HG03565 (cell line): ENCODE results near the gene ACE.

Source experiments
- ATAC-seq: cut with Tn5 transposase; IDR thresholded peaks from one replicate; pipeline ENCODE4 v1.9.1; 2021; ENCODE audit warnings: mild to moderate bottlenecking, moderate library complexity; ENCODE audit not compliant: unreplicated experiment

The ACE gene

DNA sequence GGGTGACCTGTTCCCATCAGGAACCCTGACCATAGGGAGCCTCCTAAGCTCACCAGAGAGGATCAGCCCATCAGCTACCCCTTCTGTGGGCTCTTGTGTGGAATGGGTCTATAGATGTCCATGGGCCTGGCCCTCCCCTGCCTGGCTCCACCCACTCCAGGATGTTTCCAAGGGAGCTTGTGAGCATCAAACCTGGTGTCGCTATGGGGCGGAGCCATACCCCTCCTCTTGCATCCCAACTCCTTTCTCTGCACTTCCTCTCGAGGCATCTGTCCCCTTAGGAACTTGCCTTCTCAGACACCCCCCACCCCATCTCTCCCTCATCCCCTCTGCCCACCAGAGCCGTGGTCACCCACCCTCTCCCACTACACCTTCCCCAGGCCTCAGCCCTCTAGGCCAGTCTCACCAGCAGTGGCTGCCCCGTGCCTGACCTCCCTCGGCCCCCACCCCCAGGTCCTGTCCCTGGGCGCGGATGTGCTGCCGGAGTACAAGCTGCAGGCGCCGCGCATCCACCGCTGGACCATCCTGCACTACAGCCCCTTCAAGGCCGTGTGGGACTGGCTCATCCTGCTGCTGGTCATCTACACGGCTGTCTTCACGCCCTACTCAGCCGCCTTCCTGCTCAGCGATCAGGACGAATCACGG is 56.7 kb downstream of the ACE start:
- no peak for ATAC-seq

GRCh38 chr17:63534078-63534570 is 57.3 kb downstream of the ACE start:
- no peak for ATAC-seq

- ATAC-seq = no peak
These were observed 58.1 kb downstream of the ACE start for GRCh38 chr17:63534816-63535455.

DNA sequence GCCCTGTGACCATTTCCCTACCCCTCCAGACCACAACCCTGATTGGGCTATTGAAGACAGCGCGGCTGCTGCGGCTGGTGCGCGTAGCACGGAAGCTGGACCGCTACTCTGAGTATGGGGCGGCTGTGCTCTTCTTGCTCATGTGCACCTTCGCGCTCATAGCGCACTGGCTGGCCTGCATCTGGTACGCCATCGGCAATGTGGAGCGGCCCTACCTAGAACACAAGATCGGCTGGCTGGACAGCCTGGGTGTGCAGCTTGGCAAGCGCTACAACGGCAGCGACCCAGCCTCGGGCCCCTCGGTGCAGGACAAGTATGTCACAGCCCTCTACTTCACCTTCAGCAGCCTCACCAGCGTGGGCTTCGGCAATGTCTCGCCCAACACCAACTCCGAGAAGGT is 58.8 kb downstream of the ACE start:
- ATAC-seq = no peak

GRCh38 chr17:63537001-63537400 is 60.1 kb downstream of the ACE start:
- no peak for ATAC-seq

DNA sequence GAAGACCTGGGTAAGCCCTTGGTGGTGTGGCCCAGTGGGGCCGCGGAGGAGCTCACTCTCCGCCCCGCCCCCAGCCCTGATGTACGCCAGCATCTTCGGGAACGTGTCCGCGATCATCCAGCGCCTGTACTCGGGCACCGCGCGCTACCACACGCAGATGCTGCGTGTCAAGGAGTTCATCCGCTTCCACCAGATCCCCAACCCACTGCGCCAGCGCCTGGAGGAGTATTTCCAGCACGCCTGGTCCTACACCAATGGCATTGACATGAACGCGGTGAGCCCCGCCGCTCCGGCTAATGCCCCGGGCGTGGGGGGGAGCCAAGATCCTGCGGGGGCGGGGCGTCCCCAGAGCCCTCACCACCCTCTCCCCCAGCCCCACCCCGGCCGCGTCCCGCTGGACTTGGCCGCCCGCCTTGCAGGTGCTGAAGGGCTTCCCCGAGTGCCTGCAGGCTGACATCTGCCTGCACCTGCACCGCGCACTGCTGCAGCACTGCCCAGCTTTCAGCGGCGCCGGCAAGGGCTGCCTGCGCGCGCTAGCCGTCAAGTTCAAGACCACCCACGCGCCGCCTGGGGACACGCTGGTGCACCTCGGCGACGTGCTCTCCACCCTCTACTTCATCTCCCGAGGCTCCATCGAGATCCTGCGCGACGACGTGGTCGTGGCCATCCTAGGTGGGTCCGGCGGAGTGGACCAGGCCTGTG is 61.3 kb downstream of the ACE start:
- no peak for ATAC-seq

DNA sequence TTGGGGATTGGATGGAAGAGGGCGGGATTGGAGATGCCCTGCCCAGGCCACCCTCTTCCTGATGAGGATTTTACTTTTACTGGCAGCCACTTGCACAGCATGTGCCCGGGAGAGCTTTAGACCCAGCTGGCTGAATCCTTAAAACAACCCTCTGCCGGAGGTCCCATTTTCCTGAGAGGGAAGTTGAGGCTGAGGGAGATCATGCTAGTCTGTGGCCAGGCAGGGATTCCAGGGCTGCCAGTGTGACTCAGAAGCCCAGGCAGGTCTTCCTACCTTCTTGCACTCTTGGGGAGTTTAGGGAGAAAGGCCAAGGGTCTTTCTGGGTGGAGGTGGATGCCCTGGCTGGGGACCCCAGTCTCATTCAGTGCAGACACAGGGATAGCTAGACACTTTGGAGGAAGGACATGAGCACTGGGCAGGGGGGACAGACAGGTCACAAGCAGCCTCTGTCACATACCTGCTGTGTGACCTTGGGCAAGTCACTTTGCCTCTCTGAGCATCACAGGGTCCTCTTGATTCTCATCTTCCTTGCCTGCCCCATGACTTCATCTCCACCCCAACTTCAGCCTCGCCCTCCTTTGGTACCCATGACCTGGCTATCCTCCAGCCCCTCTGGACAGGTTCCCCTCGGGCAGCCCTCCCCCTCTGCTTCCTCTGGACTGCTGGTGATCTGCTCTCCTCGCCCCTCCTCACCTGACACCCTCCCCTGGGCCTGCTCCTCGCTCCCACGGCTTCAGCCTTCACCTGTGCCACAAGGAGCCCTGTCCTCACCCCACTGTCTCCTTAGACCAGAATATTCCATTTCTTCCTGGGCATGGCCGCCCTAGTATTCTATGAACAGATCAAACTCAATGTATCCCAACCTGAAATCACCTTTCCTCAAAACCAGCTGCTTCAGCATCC is 62.1 kb downstream of the ACE start:
- no peak for ATAC-seq

DNA sequence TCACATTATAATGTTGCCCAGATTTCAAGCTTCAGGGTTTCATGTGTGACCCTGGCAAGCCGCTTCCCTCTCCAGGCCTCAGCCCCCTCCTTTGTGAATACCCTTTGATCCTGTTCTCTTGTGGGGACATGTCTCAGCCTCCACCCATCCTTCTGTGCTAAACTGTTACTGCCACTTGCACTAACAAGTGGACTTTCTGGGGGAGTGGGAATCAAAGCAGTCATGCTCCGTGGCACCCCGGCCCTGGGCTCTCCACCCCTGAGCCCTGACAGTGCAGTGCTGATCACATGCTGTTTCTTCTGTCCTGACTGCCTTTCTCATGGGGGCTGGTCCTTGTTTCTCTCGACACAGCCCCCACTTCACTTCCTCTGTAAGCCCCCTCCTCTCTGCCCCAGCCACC is 63.7 kb downstream of the ACE start:
- no peak for ATAC-seq

DNA sequence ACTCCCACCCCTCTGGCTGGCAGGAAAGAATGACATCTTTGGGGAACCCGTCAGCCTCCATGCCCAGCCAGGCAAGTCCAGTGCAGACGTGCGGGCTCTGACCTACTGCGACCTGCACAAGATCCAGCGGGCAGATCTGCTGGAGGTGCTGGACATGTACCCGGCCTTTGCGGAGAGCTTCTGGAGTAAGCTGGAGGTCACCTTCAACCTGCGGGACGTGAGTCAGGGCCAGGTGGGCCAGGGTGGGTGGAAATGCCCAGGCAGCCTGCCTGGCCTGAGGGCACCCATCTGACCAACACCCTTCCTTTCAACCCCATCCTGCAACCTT is 65.3 kb downstream of the ACE start:
- ATAC-seq = no peak

DNA sequence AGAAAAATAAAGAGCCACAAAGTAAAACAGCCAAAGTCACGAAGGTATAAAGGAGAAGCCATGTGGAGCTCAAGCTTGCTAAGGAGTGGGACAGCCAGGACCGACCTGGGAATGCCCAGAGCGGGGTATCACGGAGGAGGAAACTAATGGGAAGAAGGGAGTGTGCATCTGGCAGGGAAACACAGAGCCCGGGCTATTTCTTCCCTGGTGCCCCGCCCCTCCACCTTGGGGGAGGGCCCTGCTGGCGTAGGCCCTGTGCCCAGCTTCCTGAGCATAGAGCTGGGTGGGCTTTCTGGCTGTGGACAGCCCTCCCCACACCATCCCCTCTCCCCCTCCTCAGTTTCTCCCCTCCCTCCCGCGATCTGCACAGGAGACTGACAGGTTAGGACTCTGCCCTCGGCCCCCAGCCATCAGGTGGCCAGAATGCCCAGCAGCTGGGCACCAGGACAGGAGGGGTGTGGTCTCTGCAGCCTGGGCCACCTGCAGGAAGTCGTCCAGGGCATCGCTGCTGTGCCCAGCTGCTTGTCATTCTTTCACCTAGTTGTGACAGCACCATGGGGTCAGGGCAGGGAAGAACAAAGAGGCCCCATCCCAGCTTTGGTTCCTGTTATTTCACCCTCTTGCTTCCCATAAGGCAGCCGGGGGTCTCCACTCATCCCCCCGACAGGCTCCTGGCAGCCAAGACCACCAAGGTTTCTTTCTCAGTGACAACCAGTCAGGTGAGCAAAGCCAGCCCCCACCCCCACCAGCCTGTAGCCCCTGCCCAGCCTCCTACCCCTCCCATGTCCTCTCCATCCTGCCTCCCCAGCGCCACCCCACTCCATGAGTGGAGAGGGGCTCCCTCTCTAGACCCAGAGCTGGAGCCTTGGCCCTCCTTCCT is 66.3 kb downstream of the ACE start:
- ATAC-seq = no peak

DNA sequence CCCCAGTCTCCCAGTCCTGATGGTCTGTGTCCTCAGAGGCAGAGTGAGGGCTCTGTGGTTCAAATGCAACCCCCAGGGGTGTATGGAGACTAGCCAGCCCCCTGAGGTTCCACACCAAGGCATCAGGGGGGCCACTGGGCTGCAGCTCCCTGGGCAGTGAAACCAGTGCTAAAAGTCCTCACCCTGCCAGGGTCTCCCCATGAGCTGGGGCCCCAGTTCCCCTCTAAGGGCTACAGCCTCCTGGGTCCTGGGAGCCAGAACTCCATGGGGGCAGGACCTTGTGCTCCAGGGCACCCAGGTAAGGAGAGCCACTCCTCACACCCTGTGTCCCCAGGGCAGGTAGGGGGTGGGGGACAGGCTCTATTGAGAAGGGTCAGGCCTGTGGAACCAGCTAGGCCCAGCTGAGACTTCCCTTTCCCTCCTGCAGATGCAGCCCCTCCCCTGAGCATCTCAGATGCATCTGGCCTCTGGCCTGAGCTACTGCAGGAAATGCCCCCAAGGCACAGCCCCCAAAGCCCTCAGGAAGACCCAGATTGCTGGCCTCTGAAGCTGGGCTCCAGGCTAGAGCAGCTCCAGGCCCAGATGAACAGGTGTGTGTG is 67.1 kb downstream of the ACE start:
- no peak for ATAC-seq

DNA sequence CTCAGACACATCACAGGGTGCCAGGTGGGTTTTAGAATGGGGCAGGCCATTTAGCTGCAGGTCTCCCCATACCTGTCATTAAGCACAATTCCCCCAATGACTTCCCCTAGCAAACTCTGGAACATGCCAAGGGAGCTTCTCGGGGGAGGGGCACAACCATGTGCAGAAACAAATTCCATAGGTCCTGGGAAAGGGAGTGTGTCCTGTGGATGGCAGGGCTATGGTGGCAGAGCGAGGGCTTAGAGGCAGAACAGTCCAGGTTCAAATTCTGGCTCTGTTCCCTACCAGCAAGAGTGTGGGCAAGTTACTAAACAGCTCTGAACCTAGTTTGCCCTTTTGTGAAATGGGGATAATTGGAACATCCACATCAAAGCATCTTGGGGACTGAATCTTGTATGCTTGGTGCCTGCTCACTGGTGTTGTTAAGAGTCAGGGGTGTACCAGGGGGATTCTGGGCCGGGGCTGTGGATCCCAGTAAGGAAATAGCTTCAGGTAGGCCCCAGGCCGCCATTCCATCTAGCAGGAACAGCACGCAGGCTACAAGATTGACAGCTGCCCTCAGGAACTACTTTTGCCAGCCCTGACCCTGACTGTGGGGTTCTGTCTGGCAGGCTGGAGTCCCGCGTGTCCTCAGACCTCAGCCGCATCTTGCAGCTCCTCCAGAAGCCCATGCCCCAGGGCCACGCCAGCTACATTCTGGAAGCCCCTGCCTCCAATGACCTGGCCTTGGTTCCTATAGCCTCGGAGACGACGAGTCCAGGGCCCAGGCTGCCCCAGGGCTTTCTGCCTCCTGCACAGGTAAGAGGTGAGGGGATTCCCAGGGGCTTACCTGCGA is 67.8 kb downstream of the ACE start:
- no peak for ATAC-seq

GRCh38 chr17:63546308-63547082 is 69.6 kb downstream of the ACE start:
- ATAC-seq = no peak

DNA sequence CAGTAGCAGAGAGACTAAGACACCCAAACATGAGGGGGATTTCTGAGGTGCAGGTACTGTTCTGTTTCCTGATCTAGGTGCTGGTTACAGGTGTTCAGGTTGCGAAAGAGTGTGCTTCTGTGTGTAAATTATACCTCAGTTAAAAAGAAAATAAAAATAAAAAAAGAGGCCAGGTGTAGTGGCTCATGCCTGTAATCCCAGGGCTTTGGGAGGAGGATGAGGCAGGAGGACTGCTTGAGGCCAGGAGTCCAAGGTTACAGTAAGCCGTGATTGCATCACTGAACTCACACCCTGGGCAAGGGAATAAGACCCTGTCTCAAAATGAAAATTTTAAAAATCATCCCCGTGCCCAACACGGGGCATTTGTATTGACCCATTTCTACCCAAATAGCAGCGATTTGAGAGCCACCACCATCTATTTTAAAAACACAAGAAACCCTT is 70.2 kb downstream of the ACE start:
- ATAC-seq = no peak
